Naive thymus-derived CD8-positive, alpha-beta T cell (primary cell): ENCODE results near the gene SAPCD2. TPM values are rescaled to one million over a fixed set of nuclear protein-coding genes. Genes with fewer than 3 reads are reported as not detected.

ENCODE experiments used
- ATAC-seq, 2 donors: fragments of 150-1000 bp; cut with Tn5 transposase in 1 of 2; sonication (Bioruptor Pico), chemical (Tn5 transposase) in 1 of 2; 1 replicate in 1 of 2; 2 replicates in 1 of 2; pipeline ENCODE4 v1.10.0; 2021; ENCODE audit warnings: mild to moderate bottlenecking in 2 of 2, moderate library complexity in 2 of 2
- POLR2A ChIA-PET: fragments of 350-600 bp; sonication (Branson Sonifier 250); formaldehyde crosslinking; loops from one replicate; lab custom pipeline; 2021; ENCODE audit warnings: antibody characterized with exemption; lab: Charles Lee
- DNase-seq, 10 donors: peaks; one replicate each; pipeline versions ENCODE4 v3.0.0 to v3.0.0-alpha.2; 2020 to 2022
- H3K27ac Mint-ChIP-seq, 10 donors: one replicate each; pipeline ENCODE4 v1.8.0; 2020 to 2022; ENCODE audit warnings: mild to moderate bottlenecking in 10 of 10, mixed read lengths in 10 of 10, moderate library complexity in 4 of 10, inconsistent platforms in 1 of 10
- H3K27me3 Mint-ChIP-seq, 5 donors: one replicate each; pipeline ENCODE4 v1.8.0; 2021 to 2022; ENCODE audit warnings: mixed read lengths in 5 of 5
- H3K36me3 Mint-ChIP-seq, 3 donors: one replicate each; pipeline ENCODE4 v1.8.0; 2020 to 2022; ENCODE audit warnings: mixed read lengths in 3 of 3, mild to moderate bottlenecking in 2 of 3, inconsistent platforms in 1 of 3
- H3K4me1 Mint-ChIP-seq, 4 donors: one replicate each; pipeline ENCODE4 v1.8.0; 2021 to 2022; ENCODE audit warnings: mixed read lengths in 4 of 4
- H3K4me3 Mint-ChIP-seq, 10 donors: one replicate each; pipeline ENCODE4 v1.8.0; 2020 to 2022; ENCODE audit warnings: mild to moderate bottlenecking in 10 of 10, mixed read lengths in 10 of 10, moderate library complexity in 6 of 10, inconsistent platforms in 1 of 10
- H3K9me3 Mint-ChIP-seq, 9 donors: one replicate each; pipeline ENCODE4 v1.8.0; 2020 to 2022; ENCODE audit warnings: mixed read lengths in 9 of 9, mild to moderate bottlenecking in 3 of 9, inconsistent platforms in 1 of 9, moderate library complexity in 1 of 9
- polyA plus RNA-seq, 3 donors: library from polyadenylated mRNA; unstranded; fragments of 300-500 nt; fragmentation: Illumina TruSeq; gene quantifications; one replicate each; pipeline ENCODE4 v1.2.3, GENCODE V29; 2021
- total RNA-seq, 8 experiments: library from RNA in 2 of 8; stranded (reverse) in 2 of 8; gene quantifications; one replicate each; pipeline ENCODE4 v1.2.3 and lab custom pipeline; 2021 to 2026

The SAPCD2 gene
- total and polyA plus RNA-seq, 5 experiments from 2014 or later = 0.23 to 0.44 (median 0.27) TPM; not detected in 1

- Mint-ChIP-seq H3K27me3 (peaks cover 3 to 53% (median 21%) of the 10 kb centered on the region in 5 donors), H3K27ac (peak overlapping the region in 2 of 10 donors; percentile 54 to 72), H3K4me1 (peaks cover 4 to 14% (median 10%) of the 10 kb centered on the region in 4 donors), H3K4me3 (peak overlapping the region in 3 of 10 donors; percentile 11 to 48 (median 33)), H3K9me3 (no peaks in the 10 kb centered on the region), H3K36me3 (peaks cover 0 to 5% (median 0%) of the 10 kb centered on the region in 3 donors)
- POLR2A ChIA-PET = no interaction called here
- ATAC-seq (peak; percentile 21 to 42), DNase-seq (peak in 5 of 10 donors; percentile 35 to 51 (median 49))
These were observed 20.6 kb downstream of the SAPCD2 start for GRCh38 chr9:137049544-137050449.

- DNase-seq (peak in 1 of 10 donors; percentile 4), ATAC-seq (no peak)
- H3K27me3 Mint-ChIP-seq = peaks cover 3 to 57% (median 21%) of the 10 kb centered on the region in 5 donors
- peaks cover 5 to 23% (median 18%) of the 10 kb centered on the region in 4 donors for H3K4me1 Mint-ChIP-seq
- H3K9me3 Mint-ChIP-seq = no peaks in the 10 kb centered on the region
- peak overlapping the region in 1 of 10 donors; percentile 33 for H3K4me3 Mint-ChIP-seq
- H3K36me3 Mint-ChIP-seq = peaks cover 0 to 5% (median 0%) of the 10 kb centered on the region in 3 donors
- H3K27ac Mint-ChIP-seq = no peak overlapping the region
- POLR2A ChIA-PET = no interaction called here
These were observed 21.5 kb downstream of the SAPCD2 start for GRCh38 chr9:137048655-137049543.

- peaks cover 5 to 24% (median 20%) of the 10 kb centered on the region in 4 donors for H3K4me1 Mint-ChIP-seq
- peak within 1 kb of the TSS in 2 of 10 donors; percentile 13 to 45 for H3K27ac Mint-ChIP-seq
- no peaks in the 10 kb centered on the region for H3K9me3 Mint-ChIP-seq
- DNase-seq (peak; percentile 56 to 87 (median 75)), ATAC-seq (peak; percentile 82 to 89)
- peaks cover 0 to 5% (median 0%) of the 10 kb centered on the region in 3 donors for H3K36me3 Mint-ChIP-seq
- peak within 1 kb of the TSS; percentile 59 to 82 (median 72) for H3K4me3 Mint-ChIP-seq
- POLR2A ChIA-PET = interaction anchor here (0.5 to 1.5 kb wide), 7 partner anchors 9 to 238 kb away, joined by 3 to 7 read pairs (median 4); partner anchors contain the start of genes MAN1B1, RABL6 and SAPCD2
- peaks cover 3 to 52% (median 21%) of the 10 kb centered on the region in 5 donors for H3K27me3 Mint-ChIP-seq
These were observed 24.1 kb downstream of the SAPCD2 start, which contains the start of gene NPDC1 for GRCh38 chr9:137046088-137046787. NPDC1 (minus strand) TSS chr9:137046177; CDS start chr9:137045989, 188 bp downstream.

- DNase-seq = no peak
- no peak overlapping the region for H3K27ac Mint-ChIP-seq
- POLR2A ChIA-PET = interaction anchor here (1.4 to 1.7 kb wide), 2 partner anchors 10 to 24 kb away, joined by 4 to 5 read pairs; partner anchors contain the start of gene SAPCD2
These were observed 24.9 kb downstream of the SAPCD2 start for GRCh38 chr9:137045294-137046087.

GRCh38 chr9:137044502-137045177 lies 25.7 kb downstream of the SAPCD2 start:
- Mint-ChIP-seq H3K4me3 (peak overlapping the region; percentile 59 to 82 (median 72)), H3K36me3 (peaks cover 0 to 2% (median 0%) of the 10 kb centered on the region in 3 donors), H3K27me3 (peaks cover 0 to 40% (median 10%) of the 10 kb centered on the region in 5 donors), H3K4me1 (peaks cover 5 to 23% (median 18%) of the 10 kb centered on the region in 4 donors), H3K9me3 (no peaks in the 10 kb centered on the region), H3K27ac (peak overlapping the region in 3 of 10 donors; percentile 21 to 58 (median 53))
- POLR2A ChIA-PET = interaction anchor here (1.4 to 1.7 kb wide), 2 partner anchors 9 to 25 kb away, joined by 4 to 5 read pairs; partner anchors contain the start of gene SAPCD2
- DNase-seq (no peak), ATAC-seq (peak; percentile 15 to 40)

More at GRCh38 chr9:137045294-137046087, 24.9 kb downstream of the SAPCD2 start:
- H3K27me3 Mint-ChIP-seq = peaks cover 3 to 48% (median 19%) of the 10 kb centered on the region in 5 donors
- peaks cover 5 to 24% (median 20%) of the 10 kb centered on the region in 4 donors for H3K4me1 Mint-ChIP-seq
- peak overlapping the region; percentile 59 to 82 (median 72) for H3K4me3 Mint-ChIP-seq
- H3K36me3 Mint-ChIP-seq = peaks cover 0 to 5% (median 0%) of the 10 kb centered on the region in 3 donors
- H3K9me3 Mint-ChIP-seq = no peaks in the 10 kb centered on the region
- peak; percentile 31 to 35 for ATAC-seq

- Mint-ChIP-seq H3K4me3 (peak overlapping the region in 2 of 10 donors; percentile 74 to 79), H3K36me3 (peaks cover 0 to 2% (median 0%) of the 10 kb centered on the region in 3 donors), H3K27ac (no peak overlapping the region), H3K4me1 (peaks cover 3 to 23% (median 17%) of the 10 kb centered on the region in 4 donors), H3K9me3 (no peaks in the 10 kb centered on the region), H3K27me3 (peaks cover 0 to 38% (median 8%) of the 10 kb centered on the region in 5 donors)
- POLR2A ChIA-PET = interaction anchor here (1.7 kb wide), 1 partner anchor 26 kb away, joined by 5 read pairs; the partner anchor contains the start of gene SAPCD2
- DNase-seq = no peak
- no peak for ATAC-seq
These were observed 26.3 kb downstream of the SAPCD2 start for GRCh38 chr9:137044037-137044436.

GRCh38 chr9:137042751-137043727 lies 27.3 kb downstream of the SAPCD2 start:
- Mint-ChIP-seq H3K4me3 (no peak overlapping the region), H3K27ac (no peak overlapping the region), H3K27me3 (peaks cover 0 to 36% (median 8%) of the 10 kb centered on the region in 5 donors), H3K4me1 (peaks cover 3 to 23% (median 17%) of the 10 kb centered on the region in 4 donors), H3K9me3 (no peaks in the 10 kb centered on the region), H3K36me3 (peaks cover 0 to 2% (median 0%) of the 10 kb centered on the region in 3 donors)
- ATAC-seq (no peak), DNase-seq (no peak)
- POLR2A ChIA-PET = interaction anchor here (0.7 kb wide), 1 partner anchor 180 kb away, joined by 3 read pairs; no protein-coding TSS in a partner anchor

- H3K27me3 Mint-ChIP-seq = peaks cover 0 to 20% (median 4%) of the 10 kb centered on the region in 5 donors
- peaks cover 3 to 16% (median 14%) of the 10 kb centered on the region in 4 donors for H3K4me1 Mint-ChIP-seq
- no peaks in the 10 kb centered on the region for H3K9me3 Mint-ChIP-seq
- H3K36me3 Mint-ChIP-seq = no peaks in the 10 kb centered on the region
- no peak overlapping the region for H3K4me3 Mint-ChIP-seq
- DNase-seq (no peak), ATAC-seq (no peak)
- H3K27ac Mint-ChIP-seq = no peak overlapping the region
- POLR2A ChIA-PET = no interaction called here
These were observed 29.2 kb downstream of the SAPCD2 start for GRCh38 chr9:137041124-137041523.

GRCh38 chr9:137040568-137040967 lies 29.8 kb downstream of the SAPCD2 start:
- H3K4me3 Mint-ChIP-seq = no peak overlapping the region
- H3K9me3 Mint-ChIP-seq = no peaks in the 10 kb centered on the region
- POLR2A ChIA-PET = no interaction called here
- H3K27me3 Mint-ChIP-seq = peaks cover 0 to 20% (median 4%) of the 10 kb centered on the region in 5 donors
- no peak overlapping the region for H3K27ac Mint-ChIP-seq
- DNase-seq (no peak), ATAC-seq (no peak)
- no peaks in the 10 kb centered on the region for H3K36me3 Mint-ChIP-seq
- peaks cover 3 to 16% (median 14%) of the 10 kb centered on the region in 4 donors for H3K4me1 Mint-ChIP-seq
